ENCODE results near the gene NTHL1. TPM values are rescaled to one million over a fixed set of nuclear protein-coding genes. Genes with fewer than 3 reads are reported as not detected.

NTHL1 gene
- total and polyA plus RNA-seq, 2 of the 4 experiments (the other 2 are of a cell fraction): 22.8 to 28.0 TPM

DNA sequence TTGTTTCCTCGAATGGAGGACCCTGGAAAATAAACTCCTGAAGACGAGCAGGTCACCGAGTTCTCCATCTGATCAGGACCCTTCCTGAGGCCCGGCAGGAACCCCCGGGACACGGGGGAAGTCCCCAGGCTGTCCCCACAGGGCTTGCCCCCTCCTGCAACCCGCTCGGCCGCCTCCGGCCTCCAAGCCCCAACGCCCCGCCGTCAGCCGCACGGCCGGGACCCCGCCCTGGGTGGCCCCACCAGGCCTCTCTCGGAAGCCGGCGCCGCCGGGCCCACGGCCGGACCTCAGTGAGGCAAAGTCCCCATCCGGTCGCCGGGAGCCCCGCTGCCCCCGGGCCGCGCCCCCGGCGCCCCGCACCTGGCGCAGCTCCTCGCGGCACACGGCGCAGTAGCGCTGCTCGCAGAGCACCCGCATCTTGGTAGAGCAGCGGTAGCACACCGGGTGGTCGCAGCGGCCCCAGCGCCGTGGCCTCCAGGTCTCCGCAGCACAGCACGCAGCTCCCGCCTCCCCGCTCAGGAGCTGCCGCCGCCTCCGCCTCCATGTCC is 38.4 kb downstream of the NTHL1 start:
- Histone ChIP-seq H4K20me1 (ENCODE audit: insufficient read depth, low read length) (peaks cover 49% of the 10 kb centered on the region), H3K9me3 (ENCODE audit: control insufficient read depth, insufficient read depth, low read length) (no peaks in the 10 kb centered on the region), H3K4ac (ENCODE audit: low read depth, low read length) (peak overlapping the region; percentile 80), H2BK20ac (ENCODE audit: low read depth, low read length) (no peak overlapping the region), H3K9ac (ENCODE audit: low read depth, low read length) (peak overlapping the region; percentile 95), H2BK15ac (ENCODE audit: low read depth, low read length) (no peak overlapping the region), H2AFZ (replicated peaks; ENCODE audit: low read length, poor library complexity) (peak overlapping the region; percentile 79), H3K4me1 (ENCODE audit: control insufficient read depth, insufficient read depth, low read length) (peaks cover 25% of the 10 kb centered on the region), H3K27me3 (ENCODE audit: control insufficient read depth, insufficient read depth, low read length) (no peaks in the 10 kb centered on the region), H3K14ac (replicated peaks; ENCODE audit: low read depth, low read length) (peak overlapping the region; percentile 85), H2BK120ac (ENCODE audit: low read depth, low read length) (no peak overlapping the region), H4K8ac (ENCODE audit: low read depth in 2 of 2, low read length in 2 of 2) (peak overlapping the region in 1 of 2 experiments; percentile 37; a peak in 2 of 4 replicates), H3K4me2 (ENCODE audit: low read depth, low read length) (peak overlapping the region; percentile 97), H2AK9ac (replicated peaks; ENCODE audit: low read depth, low read length, poor library complexity) (peak overlapping the region; percentile 98), H4K5ac (ENCODE audit: low read depth, low read length) (peak overlapping the region; percentile 40), H3K56ac (ENCODE audit: extremely low read depth, insufficient read depth, low read length) (peak overlapping the region; percentile 71), H3K36me3 (ENCODE audit: control insufficient read depth, insufficient read depth, low read length) (peaks cover 9% of the 10 kb centered on the region), H4K91ac (ENCODE audit: insufficient read depth, low read depth, low read length) (peak overlapping the region; percentile 24; the same call in 1 of the 2 replicates), H3K9me1 (ENCODE audit: insufficient read depth, low read length) (peaks cover 8% of the 10 kb centered on the region; the same call in 1 of the 2 replicates), H2BK5ac (ENCODE audit: low read depth, low read length, poor library complexity, severe bottlenecking) (peak overlapping the region; percentile 60), H3K23ac (ENCODE audit: low read depth, low read length) (peak overlapping the region; percentile 95; the same call in 1 of the 2 replicates), H3K27ac (ENCODE audit: insufficient read depth, low read length) (peak overlapping the region; percentile 88), H3K18ac (ENCODE audit: low read depth, low read length) (no peak overlapping the region), H3K4me3 (ENCODE audit: insufficient read depth, low read depth, low read length) (peak overlapping the region; percentile 75), H3K79me1 (ENCODE audit: low read depth in 1 of 2, low read length in 2 of 2) (peaks cover 13 to 59% of the 10 kb centered on the region in 2 experiments; a peak in 3 of 4 replicates), H2AK5ac (ENCODE audit: low read depth, low read length) (peak overlapping the region; percentile 83)
- no peak for DNase-seq
- TF ChIP-seq RCOR1 (IDR thresholded peaks at IDR 0.05; ENCODE audit: insufficient replicate concordance, low read length) (no peak), POLR2A (IDR thresholded peaks at IDR 0.05; ENCODE audit: low read depth, low read length) (no peak), RFX5 (IDR thresholded peaks at IDR 0.05; ENCODE audit: low read depth, low read length) (no peak)
- no TSS peak for BruUV-seq (replicated peaks)
- in situ Hi-C loops (cut with MboI; ENCODE audit: low sequenced_read_pairs): no loop called here
- 2% methylated on average over 11 of the region's 55 CpGs; no CpG with 5 or more reads in 1 of the 2 experiments for WGBS, 2 experiments (ENCODE audit: extremely low coverage in 2 of 2, insufficient read length in 1 of 2)
- dilution Hi-C loops (cut with HindIII; ENCODE audit: low sequenced_read_pairs, unreplicated experiment): no loop called here
- POLR2A ChIA-PET (ENCODE audit: unreplicated experiment): no interaction called here
- peak; percentile 36 for ATAC-seq (ENCODE audit: low read depth)
- intact Hi-C loops (cut with micrococcal nuclease): no loop called here
- CTCF ChIA-PET: no interaction called here
